GM18870 (cell line): Measurements from ENCODE around the gene MISP3.

Source experiments
- ATAC-seq: cut with Tn5 transposase; IDR thresholded peaks from one replicate; pipeline ENCODE4 v1.9.1; 2021; ENCODE audit warnings: moderate library complexity; ENCODE audit not compliant: unreplicated experiment

The MISP3 gene

DNA sequence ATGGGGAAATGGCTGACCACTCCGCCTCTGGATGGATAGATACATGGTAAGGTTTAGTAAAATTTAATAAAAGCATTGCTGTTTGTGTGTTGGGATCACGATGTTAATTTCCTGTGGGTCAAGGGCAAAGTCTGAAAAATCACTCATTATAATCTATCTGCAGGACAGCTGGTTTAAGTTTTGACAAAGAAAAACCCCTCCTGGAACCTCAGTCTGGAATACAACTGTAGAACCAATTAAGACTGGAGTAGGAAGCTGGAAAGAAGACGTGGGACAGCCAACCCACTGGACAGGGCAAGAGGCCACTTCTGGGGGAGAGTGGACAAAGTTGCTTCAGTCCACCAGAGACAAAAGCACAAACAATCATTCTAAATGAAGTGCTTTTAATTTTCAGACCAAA lies 46.6 kb downstream of the MISP3 start:
- ATAC-seq, result no peak

DNA sequence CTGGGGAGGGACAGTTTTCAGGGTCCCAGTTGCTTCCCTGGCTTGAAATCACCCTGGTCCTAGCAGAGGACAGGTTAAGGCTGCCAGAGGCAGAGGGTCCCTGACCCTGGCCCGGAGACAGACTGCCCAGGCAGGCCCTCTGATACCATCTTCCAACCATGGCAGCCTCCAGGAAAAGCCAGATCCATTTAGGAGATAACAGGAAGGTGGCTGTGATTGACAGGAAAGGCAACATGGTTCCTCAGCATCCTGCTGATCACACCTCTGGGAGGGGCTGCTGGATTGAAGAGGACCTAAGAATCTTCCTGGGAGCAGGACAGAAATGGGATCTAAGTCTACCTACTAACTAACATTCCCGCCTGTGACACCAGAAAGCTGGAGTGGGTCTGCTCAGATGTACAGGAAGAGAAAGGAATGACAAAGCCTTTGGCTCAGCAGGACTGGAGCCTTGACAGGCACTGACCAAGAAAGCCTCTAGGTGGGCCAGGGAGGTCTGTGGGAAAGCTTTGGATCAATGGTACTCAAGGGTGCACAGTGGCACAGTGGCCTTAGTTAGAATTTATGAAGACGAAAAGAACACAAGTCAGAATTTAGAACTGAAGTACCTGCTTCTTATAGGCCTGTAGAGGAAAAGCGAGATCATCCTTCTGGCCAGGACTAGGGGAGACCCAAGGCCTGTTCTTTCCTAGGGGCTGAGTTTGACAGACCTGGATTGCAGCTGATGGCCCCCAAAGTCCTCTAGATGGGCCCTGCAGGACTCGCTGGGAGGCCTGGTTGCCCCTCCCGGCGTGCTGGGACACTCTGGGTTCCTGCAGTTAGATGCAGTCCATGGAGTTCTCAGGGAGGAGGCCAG lies 47.3 kb downstream of the MISP3 start:
- ATAC-seq, result no peak

DNA sequence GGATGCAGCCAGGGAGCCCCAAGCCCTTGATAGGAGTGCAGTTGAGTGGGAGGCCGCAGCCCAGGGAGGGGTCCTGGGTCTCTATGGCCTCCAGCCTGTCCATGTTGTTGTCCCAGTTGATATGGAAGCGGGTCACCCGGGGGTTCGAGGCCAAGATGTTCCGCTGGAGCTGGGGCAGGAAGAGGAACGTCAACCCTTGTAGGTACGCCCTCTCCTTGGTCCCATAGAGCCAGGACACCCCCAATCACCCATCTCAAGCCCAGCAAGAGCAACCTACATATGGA lies 47.9 kb downstream of the MISP3 start:
- ATAC-seq, result no peak

DNA sequence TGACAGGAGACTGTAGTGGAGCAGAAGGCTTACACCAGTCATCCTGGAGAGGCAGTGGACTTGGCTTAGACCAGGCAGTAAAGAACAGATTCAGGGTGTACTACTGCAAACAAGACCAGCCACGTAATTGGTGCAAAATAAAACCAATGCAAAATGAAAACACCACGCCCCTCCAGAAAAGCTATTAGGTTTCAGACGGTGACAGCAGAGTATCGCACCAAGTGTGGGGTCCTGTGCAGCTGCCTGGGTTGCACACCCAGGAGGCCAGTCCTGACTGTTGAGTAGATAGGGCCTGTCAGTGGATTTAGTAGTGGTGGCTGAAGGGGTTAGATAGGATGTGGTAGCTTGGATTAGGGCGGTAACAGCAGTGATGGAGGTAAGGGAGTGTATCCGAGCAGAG lies 50.3 kb downstream of the MISP3 start:
- no peak for ATAC-seq
